Middle frontal gyrus (tissue), 1 donor: ENCODE measurements around the gene PSD4.

ENCODE experiments used
- DNase-seq: peaks from one replicate; pipeline ENCODE4 v3.0.0-alpha.2; 2015; ENCODE audit warnings: low spot score; ENCODE audit errors: extremely low spot score

The PSD4 gene

DNA sequence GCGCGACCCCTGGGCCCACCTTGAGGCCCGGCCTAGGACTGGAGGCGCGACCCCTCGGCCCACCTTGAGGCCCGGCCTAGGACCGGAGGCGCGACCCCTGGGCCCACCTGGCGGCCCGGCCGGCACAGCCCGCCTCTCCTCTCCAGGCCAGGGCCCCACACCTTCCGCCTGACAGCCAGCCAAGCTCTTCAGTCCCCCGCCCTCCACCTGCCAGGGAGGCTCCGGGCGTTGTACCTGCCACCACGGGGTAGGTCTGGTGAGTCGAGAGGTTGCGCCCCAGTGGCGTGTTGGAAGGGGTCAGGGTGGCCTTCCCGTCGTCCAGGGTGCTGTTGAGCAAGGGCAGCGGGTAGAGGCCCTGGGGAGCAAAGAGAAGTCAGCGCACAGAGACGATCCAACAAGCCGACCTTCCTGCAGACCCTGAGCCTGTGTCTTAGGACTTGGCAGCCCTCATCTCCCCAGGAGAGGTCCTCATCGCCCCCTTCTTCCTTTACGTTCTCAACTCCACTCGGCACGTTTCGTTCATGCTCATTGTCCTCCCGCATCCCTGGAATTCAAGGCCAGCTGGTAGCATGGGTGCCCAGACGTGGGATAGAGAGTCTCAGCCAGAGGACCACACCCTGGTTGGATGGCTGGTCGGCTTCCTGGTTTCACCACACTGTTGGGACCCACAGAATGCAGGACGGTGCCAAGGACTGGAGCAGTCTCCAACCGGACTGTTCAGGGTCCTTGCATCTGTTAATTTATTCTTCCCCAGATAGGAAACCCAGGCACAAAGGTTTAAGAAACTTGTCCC lies 62.8 kb downstream of the PSD4 start:
- no peak for DNase-seq

- no peak for DNase-seq
Measured at GRCh38 chr2:113237604-113238160, 63.9 kb downstream of the PSD4 start.

DNA sequence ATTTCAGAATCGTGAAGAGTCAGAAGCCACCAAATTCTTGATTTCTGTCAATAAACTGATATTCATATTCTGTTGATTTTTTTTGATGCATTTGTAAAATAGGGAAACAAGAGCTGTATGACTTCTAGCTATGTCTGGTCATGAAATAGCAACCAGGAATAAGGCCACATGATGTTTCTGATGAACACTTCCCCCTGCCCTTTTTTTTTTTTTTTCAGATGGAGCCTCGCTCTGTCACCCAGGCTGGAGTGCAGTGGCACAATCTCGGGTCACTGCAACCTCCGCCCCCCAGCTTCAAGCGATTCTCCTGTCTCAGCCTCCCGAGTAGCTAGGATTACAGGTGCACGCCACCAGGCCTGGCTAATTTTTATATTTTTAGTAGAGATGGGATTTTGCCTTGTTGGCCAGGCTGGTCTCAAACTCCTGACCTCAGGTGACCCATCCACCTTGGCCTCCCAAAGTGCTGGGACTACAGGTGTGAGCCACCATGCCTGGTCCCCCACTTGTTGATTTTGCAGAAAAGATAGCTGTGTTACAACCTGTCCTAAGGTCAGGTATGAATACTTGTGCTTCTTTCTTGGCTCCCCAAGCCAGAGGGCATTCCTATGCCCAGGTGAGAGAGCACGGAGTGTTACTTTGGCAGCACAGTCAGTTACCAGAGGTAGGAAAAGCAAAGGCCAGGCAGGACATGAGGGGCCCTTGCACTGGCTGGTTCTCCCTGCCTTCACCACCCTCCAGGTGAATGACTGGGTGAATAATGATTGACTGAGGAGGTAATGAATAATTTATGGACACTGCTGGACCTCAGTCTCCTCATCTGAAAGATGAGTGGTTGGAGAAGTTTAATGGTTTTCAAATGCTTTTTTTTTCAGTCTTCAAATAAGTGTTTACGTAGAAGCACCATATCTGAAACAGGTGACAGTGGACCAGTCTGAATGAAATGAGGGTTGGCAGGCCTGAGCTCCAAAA lies 65.4 kb downstream of the PSD4 start:
- no peak for DNase-seq

- no peak for DNase-seq
Measured at GRCh38 chr2:113240150-113240914, 66.6 kb downstream of the PSD4 start.

DNA sequence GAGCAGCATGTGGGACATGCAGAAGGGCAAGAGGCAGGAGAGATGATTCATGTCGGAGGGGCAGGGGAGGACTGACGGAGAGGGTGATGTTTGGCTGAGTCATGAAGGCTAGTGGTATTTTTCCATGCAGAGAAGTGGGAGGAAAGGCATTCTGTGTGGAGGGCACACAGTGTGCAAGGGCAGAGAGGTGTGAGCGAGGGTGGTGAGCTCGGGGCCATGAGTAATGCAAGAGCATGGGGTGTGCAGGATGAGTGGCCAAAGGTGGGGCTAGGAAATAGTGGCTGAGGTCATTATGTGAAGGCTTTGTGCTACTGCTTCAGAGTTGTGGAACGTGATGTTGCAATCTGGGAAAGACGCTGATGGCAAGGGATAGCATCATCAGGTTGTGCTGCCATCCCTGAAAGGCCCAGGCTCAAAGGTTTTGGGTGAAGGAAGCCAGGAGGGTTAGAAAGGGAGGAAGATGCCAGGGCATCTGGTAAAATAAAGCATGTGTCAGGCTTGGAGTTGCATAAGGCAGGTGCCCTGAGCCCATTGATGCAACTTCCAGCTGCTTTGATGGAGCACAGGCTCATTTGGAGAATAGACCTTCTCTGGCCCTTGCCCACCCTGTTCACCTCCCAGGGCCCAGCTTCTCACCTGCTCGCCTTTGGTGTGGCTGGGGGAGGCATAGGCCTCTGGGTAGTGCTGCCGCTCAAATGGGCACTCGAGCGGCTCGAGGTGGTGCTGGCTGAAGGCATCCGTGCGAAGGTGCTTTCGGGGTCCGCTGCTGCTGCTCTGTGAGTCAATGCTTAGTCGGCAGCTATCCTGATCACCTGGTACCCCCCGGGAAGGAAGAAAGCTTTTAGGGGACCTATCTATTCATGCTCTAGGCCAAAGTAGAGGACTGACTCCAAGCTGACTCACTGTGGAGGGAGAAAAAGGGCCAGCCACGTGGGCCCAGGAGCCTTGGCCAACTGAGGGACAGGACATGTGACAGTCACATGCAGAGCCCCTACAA lies 67.4 kb downstream of the PSD4 start:
- no peak for DNase-seq

- DNase-seq, result no peak
Measured at GRCh38 chr2:113242327-113242726, 68.6 kb downstream of the PSD4 start.

DNA sequence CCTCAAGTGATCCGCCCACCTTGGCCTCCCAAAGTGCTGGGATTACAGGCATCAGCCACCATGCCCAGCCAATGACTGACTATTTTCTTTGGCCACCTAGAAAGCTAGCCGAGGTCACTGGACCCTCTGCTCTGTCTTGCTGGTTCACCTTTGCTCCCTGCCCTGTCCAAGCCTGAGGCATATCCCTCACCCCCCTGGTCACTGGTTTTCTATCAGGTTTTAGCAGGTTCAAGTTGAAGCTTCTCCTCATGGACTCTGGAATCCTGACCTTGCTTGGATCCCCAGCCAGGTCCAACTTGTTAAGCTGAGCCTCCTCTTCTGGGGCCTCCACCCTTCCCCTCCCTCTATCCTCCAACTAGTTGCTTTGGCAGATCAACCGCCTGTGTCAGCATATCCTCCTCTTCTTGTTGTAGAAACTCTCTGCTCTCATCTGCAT lies 71.5 kb downstream of the PSD4 start:
- DNase-seq, result no peak

- no peak for DNase-seq
Measured at GRCh38 chr2:113246606-113247005, 72.8 kb downstream of the PSD4 start.

- DNase-seq, result peak; percentile 36
Measured at GRCh38 chr2:113248997-113249770, 75.4 kb downstream of the PSD4 start.

DNA sequence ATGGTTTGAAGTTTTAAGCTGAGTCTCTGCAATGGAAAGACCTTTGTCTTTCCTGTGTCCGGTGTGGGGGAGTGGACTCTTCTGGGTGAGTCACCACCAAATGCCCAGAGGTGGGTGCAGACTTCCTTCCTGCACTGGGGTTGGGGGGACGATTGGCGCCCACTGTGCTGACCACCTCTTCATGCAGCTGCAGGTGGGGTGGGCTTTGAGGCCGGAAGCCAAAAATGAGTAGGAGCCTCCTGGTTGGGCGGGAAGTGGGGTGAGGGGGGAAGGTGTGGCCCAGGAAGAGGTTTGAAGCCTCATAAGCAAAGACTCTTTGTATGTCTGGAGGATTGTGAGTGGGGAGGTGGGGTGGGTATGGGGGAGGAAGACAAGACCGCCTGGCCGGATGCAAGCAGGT lies 77.3 kb downstream of the PSD4 start:
- DNase-seq, result no peak

DNA sequence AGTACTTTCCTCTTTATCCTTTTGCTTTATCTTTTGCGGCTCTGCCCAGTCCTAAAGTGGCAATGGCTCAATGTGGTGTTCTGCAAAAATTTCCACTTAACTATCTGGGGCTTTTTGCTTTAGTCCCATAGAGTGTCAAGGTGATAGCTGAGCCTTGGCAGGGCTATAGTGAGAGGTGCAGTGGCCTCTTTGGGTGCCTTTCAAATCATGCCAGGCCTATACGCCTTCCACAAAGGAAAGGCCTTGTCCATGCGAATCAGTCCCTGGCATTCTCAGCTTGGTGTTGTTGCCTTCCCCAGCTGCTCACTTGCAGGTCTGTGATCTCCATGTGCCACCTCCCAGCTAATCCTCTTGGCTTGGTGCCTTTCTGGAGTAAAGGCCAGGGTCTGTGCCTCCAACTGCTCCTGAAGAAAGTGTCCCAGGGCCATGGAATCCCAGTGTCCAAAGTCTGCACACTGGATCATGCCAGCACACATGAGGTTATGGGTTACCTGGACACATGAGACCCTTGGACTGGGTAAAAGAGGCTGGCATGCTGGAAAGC lies 78.3 kb downstream of the PSD4 start:
- no peak for DNase-seq

DNA sequence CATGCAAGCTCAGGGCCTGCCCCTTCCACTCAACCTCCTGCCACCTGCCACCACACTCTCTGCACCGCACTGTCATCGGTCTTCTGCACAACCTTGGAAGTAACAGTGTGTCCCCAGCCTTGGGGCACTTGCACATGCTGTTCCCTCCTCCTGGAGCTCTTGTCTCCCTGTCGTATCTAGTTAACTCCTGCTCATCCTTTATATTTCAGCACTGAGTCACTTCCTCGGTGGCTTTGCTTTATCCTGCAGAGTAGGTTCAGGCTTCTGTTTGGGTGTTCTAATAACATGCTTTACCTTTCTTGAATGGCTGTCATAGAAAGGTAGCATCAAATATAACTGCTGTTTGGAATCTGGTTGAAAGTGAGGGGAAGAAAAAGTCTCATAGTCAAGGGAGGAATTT lies 79.7 kb downstream of the PSD4 start:
- DNase-seq, result no peak

- DNase-seq, result no peak
Measured at GRCh38 chr2:113255140-113256070, 81.6 kb downstream of the PSD4 start.

DNA sequence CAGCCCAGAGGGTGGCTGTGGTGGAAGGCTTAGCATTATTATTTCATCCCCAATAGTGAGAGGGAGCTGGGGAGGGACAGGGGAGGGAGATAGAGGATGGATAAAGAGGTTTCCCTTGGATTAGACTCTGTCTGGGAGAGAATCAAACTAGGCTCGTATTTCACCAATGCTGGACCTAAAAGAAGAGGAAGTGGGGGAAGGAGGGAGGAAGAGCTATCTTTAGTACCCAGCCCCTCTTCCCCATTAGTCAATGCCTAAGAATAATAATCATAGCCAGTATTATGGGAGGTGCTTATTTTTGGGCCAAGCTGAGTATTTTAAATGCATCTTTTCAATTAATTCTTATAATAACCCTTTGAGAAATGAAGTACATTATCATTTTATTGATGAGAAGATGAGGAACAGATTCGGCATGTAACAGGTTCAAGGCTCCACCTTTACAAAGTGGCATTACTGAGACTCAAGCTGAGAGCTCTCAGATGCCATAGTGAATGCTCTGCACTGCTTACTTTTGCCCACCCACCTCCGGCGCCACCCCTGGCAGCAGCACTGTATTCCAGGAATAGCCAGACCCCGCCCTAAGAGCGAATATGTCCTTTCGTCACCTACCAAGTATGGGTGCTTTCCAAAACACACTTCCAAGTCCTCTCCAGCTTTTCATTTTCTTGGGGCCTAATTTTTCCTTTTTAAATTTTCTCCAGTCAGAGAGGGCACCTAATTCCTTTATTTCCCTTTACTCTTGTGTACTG lies 83.9 kb downstream of the PSD4 start:
- DNase-seq, result no peak

GRCh38 chr2:113258471-113259147 lies 84.8 kb downstream of the PSD4 start:
- DNase-seq, result no peak
